HepG2 (cell line): ENCODE data around the gene MLLT10. TPM values are rescaled to one million over a fixed set of nuclear protein-coding genes. Genes with fewer than 3 reads are reported as not detected.

Experiments used
- BHLHE40 ChIP-seq: IDR thresholded peaks from 2 replicates; pipeline ENCODE4 v1.6.1; 2011; ENCODE audit warnings: low read length, improper control_type of control experiment
- GTF2F1 ChIP-seq: fragments of 150-350 bp; IDR thresholded peaks from 2 replicates; pipeline ENCODE4 v1.6.1; 2014; ENCODE audit warnings: low read length
- JARID2 ChIP-seq: sonication (generic); formaldehyde crosslinking; IDR thresholded peaks from 2 replicates; pipeline ENCODE4 v1.8.1; 2023; ENCODE audit warnings: missing genetic modification reagents, inconsistent platforms; ENCODE audit not compliant: insufficient replicate concordance
- JUN ChIP-seq: sonication (generic); formaldehyde crosslinking; IDR thresholded peaks from 2 replicates; pipeline ENCODE4 v1.4.0; 2020; ENCODE audit warnings: mild to moderate bottlenecking, missing genetic modification reagents
- KAT2B ChIP-seq: fragments of 150-350 bp; IDR thresholded peaks from 2 replicates; pipeline ENCODE4 v1.6.1; 2014; ENCODE audit warnings: low read depth, low read length, borderline replicate concordance
- KMT2A ChIP-seq: sonication (generic); formaldehyde crosslinking; IDR thresholded peaks from 2 replicates; pipeline ENCODE4 v1.4.0; 2020; ENCODE audit warnings: missing genetic modification reagents
- MAFK ChIP-seq, 2 experiments: IDR thresholded peaks in 1 of 2; conservative IDR thresholded peaks in 1 of 2; 2 replicates each; pipeline ENCODE4 v1.6.1; 2011; ENCODE audit warnings: improper control_type of control experiment in 2 of 2, low read length in 2 of 2
- MATR3 ChIP-seq: sonication (generic); formaldehyde crosslinking; IDR thresholded peaks from 2 replicates; pipeline ENCODE4 v1.4.0; 2020; ENCODE audit warnings: missing genetic modification reagents
- MED1 ChIP-seq: sonication (generic); formaldehyde crosslinking; IDR thresholded peaks from 2 replicates; pipeline ENCODE4 v1.4.0; 2020; ENCODE audit warnings: missing genetic modification reagents
- NR2C2 ChIP-seq: sonication (generic); formaldehyde crosslinking; IDR thresholded peaks from 2 replicates; pipeline ENCODE4 v1.4.0; 2020; ENCODE audit warnings: missing genetic modification reagents, mild to moderate bottlenecking, moderate library complexity, borderline replicate concordance
- PAF1 ChIP-seq: IDR thresholded peaks from 2 replicates; pipeline ENCODE4 v1.6.1; 2016; ENCODE audit warnings: missing genetic modification reagents, missing compliant biosample characterization
- PHB2 ChIP-seq: fragments of 450-650 bp; IDR thresholded peaks from 2 replicates; pipeline ENCODE4 v1.6.1; 2018; ENCODE audit not compliant: partially characterized antibody
- SP2 ChIP-seq: sonication (generic); formaldehyde crosslinking; IDR thresholded peaks from 2 replicates; pipeline ENCODE4 v1.5.1; 2020; ENCODE audit warnings: mild to moderate bottlenecking, missing genetic modification reagents
- SUZ12 ChIP-seq: fragments of 150-350 bp; IDR thresholded peaks from 2 replicates; pipeline ENCODE4 v1.6.1; 2014; ENCODE audit warnings: low read depth, low read length
- TOE1 ChIP-seq: sonication (generic); formaldehyde crosslinking; IDR thresholded peaks from 2 replicates; pipeline ENCODE4 v1.4.0; 2020; ENCODE audit warnings: mild to moderate bottlenecking, missing genetic modification reagents
- ZNF230 ChIP-seq: sonication (generic); formaldehyde crosslinking; IDR thresholded peaks from 2 replicates; pipeline ENCODE4 v1.4.0; 2020; ENCODE audit warnings: mild to moderate bottlenecking, missing genetic modification reagents
- ZNF251 ChIP-seq: sonication (generic); formaldehyde crosslinking; IDR thresholded peaks from 2 replicates; pipeline ENCODE4 v1.9.0; 2021; ENCODE audit warnings: mild to moderate bottlenecking, missing genetic modification reagents
- ZNF501 ChIP-seq: sonication (generic); formaldehyde crosslinking; IDR thresholded peaks from 2 replicates; pipeline ENCODE4 v1.5.1; 2020; ENCODE audit warnings: mild to moderate bottlenecking, moderate library complexity, missing genetic modification reagents
- ZNF607 ChIP-seq: sonication (generic); formaldehyde crosslinking; IDR thresholded peaks from 2 replicates; pipeline ENCODE4 v1.5.1; 2020; ENCODE audit warnings: missing genetic modification reagents, mild to moderate bottlenecking, borderline replicate concordance
- ZNF713 ChIP-seq: sonication (generic); formaldehyde crosslinking; IDR thresholded peaks from 2 replicates; pipeline ENCODE4 v1.4.0; 2020; ENCODE audit warnings: mild to moderate bottlenecking, missing genetic modification reagents
- polyA plus RNA-seq, 8 experiments: library from polyadenylated mRNA; depleted of rRNA in 3 of 8; stranded (reverse) in 7 of 8; unstranded in 1 of 8; fragments of >200 nt; fragmentation: Illumina TruSeq in 4 of 8; extraction: Trizol in 4 of 8; gene quantifications; 2 replicates each; pipeline versions ENCODE4 v1.2.1 to v1.2.3, GENCODE V29; 2011 to 2016; ENCODE audit warnings: low read depth in 4 of 8, missing spikeins in 1 of 8, mixed read lengths in 1 of 8; ENCODE audit not compliant: insufficient read depth in 1 of 8
- total RNA-seq, 5 experiments: library from RNA; depleted of rRNA; stranded (reverse); fragments of >200 nt; fragmentation: Illumina TruSeq; extraction: Trizol; gene quantifications; 2 replicates each; pipeline ENCODE4 v1.2.3, GENCODE V29; 2016; ENCODE audit warnings: low read depth in 1 of 5
- TF ChIP-seq, protein P1 (sequence below): sonication (generic); formaldehyde crosslinking; IDR thresholded peaks from 2 replicates; pipeline ENCODE4 v1.5.1; 2020; ENCODE audit warnings: mild to moderate bottlenecking, missing genetic modification reagents
- TF ChIP-seq, protein P2 (sequence below): IDR thresholded peaks from 2 replicates; pipeline ENCODE4 v1.6.1; 2016; ENCODE audit warnings: low read depth, borderline replicate concordance

The MLLT10 gene
- total and polyA plus RNA-seq, 2 of the 13 experiments (the other 11 are each of a cell fraction or from before 2014, with no cell fraction given) = 51.3 to 84.1 TPM

DNA sequence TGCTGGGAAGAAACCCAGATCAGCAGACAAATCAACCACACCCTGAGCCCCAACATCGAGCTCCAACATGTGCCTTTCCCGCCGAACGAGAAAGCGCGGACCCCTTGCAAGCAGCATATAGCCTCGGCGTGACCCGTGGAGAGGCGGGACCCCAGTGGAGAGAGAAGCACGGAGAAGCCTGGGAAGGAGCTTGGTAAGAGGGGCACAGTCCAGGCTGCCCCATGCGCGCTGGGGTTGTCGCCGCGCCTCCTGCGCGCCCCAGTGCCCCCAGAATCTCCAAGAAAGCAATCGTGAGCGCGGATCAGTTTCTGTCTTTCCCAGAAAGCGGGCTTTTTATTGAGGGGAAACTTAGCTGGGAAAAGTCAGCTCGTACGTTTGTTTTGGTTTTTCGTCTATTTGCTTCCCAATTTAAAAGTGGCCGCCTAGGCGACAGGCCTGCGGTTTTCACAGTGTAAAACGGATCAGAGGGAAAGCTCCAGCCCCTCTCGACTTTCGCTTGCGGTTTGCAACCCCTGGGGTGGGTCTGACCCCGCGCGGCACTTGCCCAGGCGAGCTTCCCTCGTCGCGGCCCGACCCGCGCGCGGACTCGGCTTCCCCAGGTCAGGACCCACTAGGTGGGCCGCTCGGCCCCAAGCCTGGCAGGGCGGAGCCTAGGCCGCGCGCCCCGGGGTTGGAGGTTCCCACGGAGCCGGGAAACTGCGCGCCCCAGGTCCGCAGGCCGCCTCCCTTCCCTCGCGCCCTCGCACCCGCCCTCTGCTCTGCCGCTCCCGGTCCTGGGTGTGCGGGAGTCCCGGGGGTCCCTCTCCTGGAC, 39.6 kb upstream of the MLLT10 start (continued):
- no peak for TF ChIP-seq GTF2F1
- no peak for TF ChIP-seq PAF1
- no peak for TF ChIP-seq PHB2
- TF ChIP-seq JUN (CRISPR knock-in tag) = no peak
- TF ChIP-seq MAFK (conservative IDR thresholded peaks at IDR 0.05 in 1 of 2, IDR thresholded peaks at IDR 0.05 in 1 of 2; ENCODE audit: low read length in 2 of 2) = no peak
- TF ChIP-seq ZNF501 (CRISPR knock-in tag) = peak; percentile 67; the same call in 1 of the 2 replicates
- TF ChIP-seq, protein P1, sequence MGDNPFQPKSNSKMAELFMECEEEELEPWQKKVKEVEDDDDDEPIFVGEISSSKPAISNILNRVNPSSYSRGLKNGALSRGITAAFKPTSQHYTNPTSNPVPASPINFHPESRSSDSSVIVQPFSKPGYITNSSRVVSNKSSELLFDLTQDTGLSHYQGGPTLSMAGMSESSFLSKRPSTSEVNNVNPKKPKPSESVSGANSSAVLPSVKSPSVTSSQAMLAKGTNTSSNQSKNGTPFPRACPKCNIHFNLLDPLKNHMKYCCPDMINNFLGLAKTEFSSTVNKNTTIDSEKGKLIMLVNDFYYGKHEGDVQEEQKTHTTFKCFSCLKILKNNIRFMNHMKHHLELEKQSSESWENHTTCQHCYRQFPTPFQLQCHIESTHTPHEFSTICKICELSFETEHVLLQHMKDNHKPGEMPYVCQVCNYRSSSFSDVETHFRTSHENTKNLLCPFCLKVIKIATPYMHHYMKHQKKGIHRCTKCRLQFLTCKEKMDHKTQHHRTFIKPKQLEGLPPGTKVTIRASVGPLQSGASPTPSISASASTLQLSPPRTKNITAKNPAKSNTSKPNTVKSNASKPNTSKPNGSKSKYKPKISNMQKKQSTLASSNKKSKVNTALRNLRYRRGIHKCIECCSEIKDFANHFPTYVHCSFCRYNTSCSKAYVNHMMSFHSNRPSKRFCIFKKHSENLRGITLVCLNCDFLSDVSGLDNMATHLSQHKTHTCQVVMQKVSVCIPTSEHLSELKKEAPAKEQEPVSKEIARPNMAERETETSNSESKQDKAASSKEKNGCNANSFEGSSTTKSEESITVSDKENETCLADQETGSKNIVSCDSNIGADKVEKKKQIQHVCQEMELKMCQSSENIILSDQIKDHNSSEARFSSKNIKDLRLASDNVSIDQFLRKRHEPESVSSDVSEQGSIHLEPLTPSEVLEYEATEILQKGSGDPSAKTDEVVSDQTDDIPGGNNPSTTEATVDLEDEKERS (CRISPR knock-in tag) = no peak
- no peak for TF ChIP-seq KMT2A (CRISPR knock-in tag)
- TF ChIP-seq MATR3 (CRISPR knock-in tag) = no peak
- TF ChIP-seq NR2C2 (CRISPR knock-in tag) = no peak; the same call in 1 of the 2 replicates
- no peak for TF ChIP-seq JARID2 (CRISPR knock-in tag)
- 0 out of 2 replicates have a peak, but pooled peaks have one; percentile 29 for TF ChIP-seq ZNF713 (CRISPR knock-in tag)
- TF ChIP-seq SP2 (CRISPR knock-in tag) = no peak
- TF ChIP-seq SUZ12 = no peak
- TF ChIP-seq MED1 (CRISPR knock-in tag) = 0 out of 2 replicates have a peak, but pooled peaks have one; percentile 32
- TF ChIP-seq KAT2B = no peak
- TF ChIP-seq ZNF607 = peak; percentile 73; the same call in 1 of the 2 replicates
- TF ChIP-seq ZNF230 = 0 out of 2 replicates have a peak, but pooled peaks have one; percentile 17
- TF ChIP-seq, protein P2, sequence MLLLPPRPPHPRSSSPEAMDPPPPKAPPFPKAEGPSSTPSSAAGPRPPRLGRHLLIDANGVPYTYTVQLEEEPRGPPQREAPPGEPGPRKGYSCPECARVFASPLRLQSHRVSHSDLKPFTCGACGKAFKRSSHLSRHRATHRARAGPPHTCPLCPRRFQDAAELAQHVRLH (CRISPR knock-in tag) = peak; percentile 69; the same call in 1 of the 2 replicates
- TF ChIP-seq BHLHE40 = no peak
- no peak for TF ChIP-seq TOE1 (CRISPR knock-in tag)
- TF ChIP-seq ZNF251 = no peak
